Globus pallidus (tissue), 1 donor: ENCODE results near the gene CAMK2D.

ENCODE experiments used
- DNase-seq: peaks from one replicate; pipeline ENCODE4 v3.0.0-alpha.2; 2015; ENCODE audit warnings: low spot score

The CAMK2D gene

DNA sequence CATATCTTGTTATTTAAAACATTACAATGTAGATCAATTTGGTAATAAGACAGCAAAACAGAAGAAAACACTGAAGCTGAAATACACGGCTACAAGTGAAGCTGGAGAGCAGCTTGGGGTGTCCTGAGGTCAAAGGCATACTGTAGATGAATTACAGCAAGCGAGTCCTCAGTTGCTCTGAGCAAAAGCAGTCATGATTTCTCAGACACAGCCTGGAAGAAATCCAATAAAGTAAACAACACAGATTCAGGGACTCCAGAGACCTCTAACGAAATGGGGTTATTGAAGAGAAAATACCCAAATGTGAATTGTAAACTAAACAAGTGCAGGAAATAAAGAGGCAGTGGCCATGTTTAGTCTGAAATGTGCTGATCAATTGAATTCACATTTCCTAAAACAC is 324.4 kb downstream of the CAMK2D start:
- DNase-seq, result no peak

DNA sequence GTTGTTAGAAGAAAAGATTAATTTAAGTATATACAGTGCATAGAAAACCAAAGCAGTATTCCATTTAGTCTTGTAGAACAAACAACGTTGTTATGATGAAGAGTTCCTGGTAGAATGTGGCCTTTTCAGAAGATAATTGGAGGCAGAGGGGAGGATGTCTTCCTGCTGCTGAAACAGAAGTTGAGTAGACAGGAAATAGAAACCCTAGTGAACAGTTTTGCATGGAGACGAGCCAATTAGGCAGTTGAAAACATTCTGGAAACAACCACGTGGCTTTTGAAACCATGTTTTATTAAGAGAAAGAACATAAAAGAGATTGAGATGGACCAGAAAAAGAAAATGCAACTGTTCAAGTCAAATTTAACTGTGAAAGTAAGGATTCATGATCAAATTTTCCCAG is 325.2 kb downstream of the CAMK2D start:
- no peak for DNase-seq

DNA sequence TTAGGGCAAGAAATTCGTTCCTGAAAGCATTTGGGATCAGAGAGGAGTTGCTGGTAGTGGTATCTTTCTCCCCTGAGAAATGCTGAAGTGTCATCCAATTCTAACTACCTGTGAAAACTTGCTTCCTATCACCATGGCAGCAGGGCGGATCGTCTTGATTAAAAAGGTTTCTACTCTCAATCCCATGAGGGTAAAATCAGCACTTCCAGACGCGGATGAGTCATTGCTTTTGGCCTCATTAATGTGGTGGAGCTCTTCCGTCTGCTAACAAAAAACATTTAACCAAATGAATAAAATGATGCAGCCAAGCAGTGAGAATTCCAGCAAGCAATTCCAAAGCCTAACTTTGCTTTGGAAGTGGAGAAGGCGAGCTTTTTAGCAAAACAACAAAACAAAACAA is 325.6 kb downstream of the CAMK2D start:
- no peak for DNase-seq

DNA sequence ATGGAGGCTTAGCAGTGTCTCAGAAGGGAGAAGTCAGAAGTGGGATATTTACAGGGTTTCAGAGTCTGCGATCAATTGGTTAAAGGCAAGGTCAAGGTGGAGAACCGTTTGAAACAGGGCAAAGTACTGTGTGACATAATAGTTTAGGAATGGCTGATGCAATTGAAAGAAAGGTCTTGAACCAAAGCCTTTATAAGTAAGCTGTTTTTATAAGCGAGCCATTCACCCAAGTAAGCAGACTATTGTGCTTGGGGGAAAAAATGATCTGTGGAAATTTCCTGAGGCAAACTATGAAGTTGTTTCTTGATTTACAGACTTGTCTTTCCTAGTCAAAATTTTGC is 327.3 kb downstream of the CAMK2D start:
- no peak for DNase-seq

DNA sequence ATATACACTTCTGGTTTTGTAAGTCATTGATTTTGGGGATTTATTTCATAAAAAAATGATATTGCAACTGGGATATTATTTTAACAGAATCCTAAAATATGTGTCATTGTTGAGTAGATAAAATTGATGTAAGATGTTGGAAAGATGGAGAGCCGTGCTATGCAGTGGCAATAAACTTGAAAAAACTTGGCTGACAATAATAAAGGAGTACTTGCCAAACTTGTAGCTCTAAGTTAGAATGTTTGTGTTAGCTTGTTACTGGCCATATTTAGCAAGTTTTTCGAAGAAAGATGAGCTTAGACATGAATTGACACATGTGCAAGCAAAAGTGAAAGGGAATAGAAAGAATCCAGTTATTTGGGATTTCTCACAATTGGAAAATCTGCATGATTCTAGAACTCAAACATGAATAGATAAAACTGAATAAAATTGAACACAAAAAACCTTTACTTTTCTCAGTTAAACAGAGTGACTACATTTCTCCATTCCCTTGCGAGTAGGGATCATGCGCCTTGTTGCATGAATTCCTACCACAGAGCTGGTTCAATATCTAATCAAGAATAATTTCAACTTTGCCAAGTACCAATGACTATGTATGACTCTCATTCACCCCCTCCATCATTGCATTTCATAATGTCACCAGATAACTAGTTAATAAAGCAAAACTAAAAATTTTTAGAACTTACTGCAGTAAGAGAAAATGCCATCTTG is 327.8 kb downstream of the CAMK2D start:
- DNase-seq, result no peak

DNA sequence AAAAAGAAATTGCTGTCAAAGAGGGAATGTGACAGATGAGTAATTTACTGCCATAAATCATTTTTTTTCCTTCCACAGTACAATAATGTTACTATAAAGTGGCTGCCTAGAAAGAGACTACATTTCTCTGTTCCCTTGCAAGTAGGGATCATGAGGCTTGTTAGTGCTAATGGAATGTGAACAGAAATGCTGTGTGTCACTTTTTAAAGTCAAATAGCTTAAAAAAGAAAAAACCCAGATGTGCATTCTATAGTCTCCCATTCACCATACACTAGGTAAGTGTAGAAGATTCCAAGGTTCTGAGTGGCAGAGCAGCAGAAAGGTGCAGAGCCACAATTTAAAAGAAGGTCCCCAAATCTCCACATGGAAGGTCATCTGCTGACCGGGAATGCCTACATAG is 328.4 kb downstream of the CAMK2D start:
- no peak for DNase-seq

DNA sequence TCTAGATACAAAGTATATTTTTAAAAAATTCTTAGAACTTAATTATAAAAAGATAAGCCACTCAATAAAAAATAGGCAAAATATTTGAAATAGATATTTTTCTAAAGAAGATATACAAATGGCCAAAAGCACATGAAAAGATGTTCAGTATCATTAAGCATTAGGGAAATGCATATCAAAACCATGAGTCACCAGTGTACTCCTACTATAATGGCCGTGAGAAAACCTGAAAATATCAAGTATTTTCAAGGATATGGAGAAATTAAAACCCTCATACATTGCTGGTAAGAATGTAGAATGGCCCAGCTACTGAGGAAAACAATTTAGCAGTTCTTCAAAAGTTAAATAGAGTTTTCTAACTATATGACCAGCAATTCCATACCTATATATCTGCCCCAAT is 337.9 kb downstream of the CAMK2D start:
- no peak for DNase-seq

DNA sequence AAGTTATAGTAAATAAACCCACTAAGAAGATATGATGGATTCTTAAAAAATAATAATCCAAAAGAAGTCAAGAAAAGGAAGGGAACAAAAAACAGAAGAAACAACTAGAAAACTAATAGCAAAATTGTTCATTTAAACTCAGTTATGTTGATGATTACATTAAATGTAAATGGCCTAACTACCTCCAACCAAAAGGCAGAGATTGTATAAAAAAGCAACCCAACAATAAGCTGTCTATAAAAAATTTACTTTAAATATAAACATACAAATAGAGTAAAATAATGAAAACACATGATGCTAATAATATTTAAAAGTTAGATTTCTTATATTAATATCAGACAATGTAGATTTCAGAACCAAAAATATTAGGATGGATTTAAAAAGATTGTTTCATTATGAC is 340.6 kb downstream of the CAMK2D start:
- no peak for DNase-seq

DNA sequence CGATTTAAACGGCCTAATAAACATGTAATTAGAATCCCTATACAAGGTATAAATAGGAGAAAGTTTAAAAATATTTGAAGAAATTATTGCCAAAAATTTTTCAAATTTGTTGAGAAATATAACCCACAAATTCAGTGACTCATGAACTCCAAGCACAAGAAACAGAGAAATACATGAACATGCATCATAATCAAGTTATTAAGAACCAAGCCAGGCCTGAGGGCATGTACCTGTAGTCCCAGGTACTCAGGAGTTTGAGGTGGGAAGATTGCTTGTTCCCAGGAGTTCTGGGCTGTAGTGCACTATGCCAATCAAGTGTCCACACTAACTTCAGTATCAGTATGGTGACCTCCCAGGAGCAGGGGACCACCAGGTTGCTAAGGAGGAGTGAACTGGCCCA is 341.9 kb downstream of the CAMK2D start:
- no peak for DNase-seq

DNA sequence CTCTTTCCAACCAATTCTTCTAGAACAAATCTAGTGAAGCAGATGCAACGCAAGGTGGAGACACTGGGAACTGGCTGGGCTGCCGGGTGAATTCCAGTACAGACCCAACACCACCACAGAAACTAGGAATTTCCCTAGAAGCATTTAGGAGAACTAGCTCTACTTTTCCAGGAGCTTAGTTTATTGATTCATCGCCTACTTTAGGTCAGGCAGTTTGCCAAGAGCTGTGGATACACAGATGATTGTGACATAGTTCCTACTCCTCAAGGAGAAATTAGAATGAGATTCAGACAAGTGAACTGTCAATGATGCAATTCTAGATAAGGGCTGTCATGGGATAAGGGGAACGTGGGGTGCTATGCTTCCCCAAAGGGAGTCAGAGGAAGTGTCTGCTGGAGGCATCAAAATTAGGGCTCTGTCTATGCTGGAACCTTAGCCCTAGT is 350.0 kb downstream of the CAMK2D start:
- DNase-seq, result no peak

DNA sequence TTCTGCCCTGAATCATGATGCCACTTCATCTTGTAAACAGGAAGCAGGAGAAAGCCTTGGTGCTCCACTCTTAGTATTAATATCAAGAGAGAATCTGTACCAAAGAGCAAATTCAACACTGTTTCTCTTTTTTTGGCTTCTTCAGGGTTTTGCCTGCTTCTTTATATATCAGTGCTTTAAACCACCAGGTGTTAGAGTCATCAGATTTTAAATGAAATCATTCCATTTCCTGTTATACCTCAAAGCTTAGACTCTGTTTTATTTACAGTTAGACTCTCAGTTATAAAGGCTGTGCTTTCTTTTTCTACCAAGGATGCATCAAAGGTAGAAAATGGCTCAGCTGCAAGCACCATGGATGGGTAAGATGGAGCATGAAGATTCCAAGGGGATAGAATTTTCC is 350.9 kb downstream of the CAMK2D start:
- DNase-seq, result no peak

DNA sequence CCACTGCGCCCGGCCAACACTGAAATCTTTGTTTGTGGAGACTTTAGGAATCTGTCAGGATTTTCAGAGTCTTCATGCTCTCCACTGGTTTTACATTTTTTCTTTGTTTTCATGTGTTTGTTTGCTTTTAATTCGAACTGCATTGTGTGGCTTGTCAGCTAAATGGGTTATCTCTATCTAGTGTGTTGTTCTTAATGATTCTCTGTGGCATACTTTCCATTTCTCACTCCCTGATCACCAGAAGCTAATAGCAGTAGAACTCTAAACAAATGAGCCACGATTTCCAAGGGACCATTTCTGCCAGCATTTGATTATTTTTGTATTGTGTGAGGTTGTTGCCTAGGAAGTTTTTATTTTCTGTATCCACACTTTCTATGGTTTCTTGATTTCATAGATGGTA is 352.4 kb downstream of the CAMK2D start:
- no peak for DNase-seq

DNA sequence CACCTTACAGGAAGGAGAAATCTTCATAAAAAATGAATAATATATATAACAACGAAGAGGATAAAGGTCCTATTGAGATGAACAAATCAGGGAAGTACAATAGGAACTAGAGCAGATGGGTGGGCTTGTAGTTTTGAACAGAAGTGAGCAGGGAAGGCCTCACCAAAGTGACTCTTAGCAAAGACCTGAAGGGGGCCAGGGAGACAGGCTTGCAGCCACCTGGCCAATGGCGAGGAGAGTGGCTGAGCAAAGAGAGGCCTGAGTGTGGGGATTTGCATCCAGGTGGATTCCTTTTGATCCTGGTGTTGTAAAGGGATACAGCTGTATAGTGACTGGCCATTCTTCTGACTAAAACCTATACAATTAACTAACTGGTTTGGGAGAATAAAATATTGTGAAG is 354.1 kb downstream of the CAMK2D start:
- DNase-seq, result no peak

DNA sequence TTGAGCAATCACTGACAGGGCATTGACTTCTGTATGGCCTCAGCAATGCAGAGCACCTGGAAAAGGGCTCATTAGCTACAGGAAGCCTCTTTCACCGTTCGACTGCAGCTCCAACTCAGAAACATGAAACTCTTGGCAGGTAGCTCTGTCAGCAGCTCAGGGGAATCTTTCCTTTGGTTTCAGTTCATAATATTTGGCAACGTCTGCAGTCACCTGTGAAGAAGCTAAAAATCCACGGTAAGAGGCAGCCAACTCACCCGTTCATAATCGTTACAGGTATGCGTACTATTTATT is 354.9 kb downstream of the CAMK2D start:
- no peak for DNase-seq

DNA sequence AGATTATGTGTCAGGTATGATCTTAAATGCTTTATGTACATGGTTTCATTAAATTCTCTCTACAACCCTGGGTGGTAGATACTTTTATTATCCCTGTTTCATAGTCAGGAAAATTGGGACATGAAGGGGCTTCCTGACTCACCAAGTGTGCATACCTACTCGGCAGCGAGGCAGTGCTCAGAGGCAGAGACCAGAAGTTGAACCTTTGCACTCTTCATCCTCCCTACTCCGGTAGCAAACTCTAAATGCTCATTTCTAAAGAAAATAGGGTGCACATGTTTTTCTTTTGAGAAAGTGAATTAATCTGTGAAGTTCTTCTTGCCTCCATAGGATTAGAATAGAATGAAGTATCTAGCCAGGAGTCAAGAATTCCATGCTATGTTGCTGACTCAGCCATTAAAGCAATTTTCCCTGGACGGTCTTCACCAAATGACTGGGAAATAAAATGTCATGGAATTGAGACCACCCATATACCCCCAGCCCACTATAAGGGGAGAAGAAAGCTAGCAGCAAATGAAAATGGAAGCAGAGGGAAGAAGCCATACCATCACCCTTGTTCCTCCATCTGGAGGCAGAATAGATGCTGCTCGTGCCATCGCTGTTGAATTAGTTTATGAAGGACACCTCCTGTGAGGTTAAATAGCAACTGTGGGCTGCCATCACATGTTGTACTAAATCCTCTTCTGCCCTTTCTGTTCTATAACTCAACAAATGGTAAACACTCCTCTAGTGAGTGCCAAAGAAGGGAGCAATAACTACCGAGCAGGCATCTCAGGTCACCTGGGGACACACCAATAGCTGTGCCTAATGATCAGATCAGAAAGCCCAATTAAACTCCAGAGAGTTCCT is 355.4 kb downstream of the CAMK2D start:
- no peak for DNase-seq

DNA sequence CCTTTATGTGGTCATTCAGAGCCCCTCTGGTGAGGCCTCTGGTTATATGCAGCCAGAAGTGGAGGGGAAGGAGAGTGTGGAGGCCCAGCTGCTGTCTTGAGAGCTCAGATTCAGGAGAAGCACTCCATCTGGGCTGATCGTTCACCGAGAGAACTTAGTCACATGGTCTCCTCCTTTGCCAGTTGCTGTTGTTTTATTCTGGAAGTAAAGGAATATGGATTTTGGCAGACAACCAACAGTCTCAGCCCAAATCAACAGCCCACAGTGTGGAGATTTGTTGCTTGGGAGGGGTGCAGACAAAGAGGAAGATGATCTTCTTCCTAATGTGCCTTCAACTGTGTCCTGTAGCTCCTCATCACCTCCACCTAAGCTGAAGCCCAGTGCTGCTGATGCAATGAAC is 356.7 kb downstream of the CAMK2D start:
- DNase-seq, result no peak

DNA sequence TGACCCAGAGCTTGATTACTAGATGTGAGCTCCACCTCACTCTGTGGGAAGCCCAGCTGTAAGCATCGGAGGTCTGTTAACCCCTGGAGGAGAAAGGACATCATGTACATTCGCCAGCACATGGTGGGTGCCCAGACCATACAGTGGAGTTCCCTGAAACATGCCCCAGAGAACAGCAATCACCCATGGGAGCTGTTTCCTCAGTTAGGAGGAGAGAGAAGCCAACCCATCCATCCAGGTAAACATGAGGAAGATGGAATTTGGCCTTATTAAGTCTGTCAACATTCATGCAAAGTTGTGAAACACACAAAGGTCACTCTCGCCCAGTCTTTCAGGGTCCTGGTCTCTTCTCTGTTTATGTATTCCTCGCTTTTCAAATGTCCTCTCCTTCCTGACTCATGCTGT is 357.4 kb downstream of the CAMK2D start:
- no peak for DNase-seq
